HAP-1 (cell line): ENCODE measurements around the gene LEMD2.

Experiments used
- DNase-seq, 2 experiments: peaks; one replicate each; pipeline ENCODE4 v3.0.0-alpha.2; 2016 to 2020; ENCODE audit warnings: low spot score in 2 of 2
- H3K27me3 ChIP-seq: fragments of 250-450 bp; sonication (Bioruptor Pico); 2 replicates; pipeline ENCODE4 v1.5.1; 2020; ENCODE audit warnings: low read depth, mild to moderate bottlenecking, moderate library complexity
- H3K36me3 ChIP-seq: fragments of 250-450 bp; sonication (Bioruptor Pico); replicated peaks from 2 replicates; pipeline ENCODE4 v1.5.1; 2020; ENCODE audit warnings: mild to moderate bottlenecking
- H3K4me1 ChIP-seq: fragments of 250-450 bp; sonication (Bioruptor Pico); 2 replicates; pipeline ENCODE4 v1.5.1; 2020; ENCODE audit warnings: mild to moderate bottlenecking
- H3K4me3 ChIP-seq: fragments of 250-450 bp; sonication (Bioruptor Pico); 2 replicates; pipeline ENCODE4 v1.5.1; 2020; ENCODE audit warnings: mild to moderate bottlenecking, moderate library complexity
- H3K9me3 ChIP-seq: fragments of 250-450 bp; sonication (Bioruptor Pico); 2 replicates; pipeline ENCODE4 v1.5.1; 2020; ENCODE audit warnings: mild to moderate bottlenecking, moderate library complexity
- in situ Hi-C: fragments of 300-500 bp; cut with MboI; formaldehyde crosslinking; loops from 3 replicates; pipeline ENCODE4 v1.14.3; 2020; ENCODE audit warnings: low sequenced_read_pairs, inconsistent platforms, mixed read lengths

LEMD2 gene

GRCh38 chr6:33746036-33746600, 42.8 kb downstream of the LEMD2 start:
- Histone ChIP-seq H3K4me3 (no peak overlapping the region), H3K27me3 (no peaks in the 10 kb centered on the region; the same call in 1 of the 2 replicates), H3K36me3 (no peaks in the 10 kb centered on the region), H3K4me1 (no peaks in the 10 kb centered on the region), H3K9me3 (no peaks in the 10 kb centered on the region)
- in situ Hi-C loops, result no loop called here
- no peak for DNase-seq

GRCh38 chr6:33745548-33745947, 43.4 kb downstream of the LEMD2 start:
- in situ Hi-C loops, result no loop called here
- no peaks in the 10 kb centered on the region for H3K4me1 ChIP-seq
- H3K4me3 ChIP-seq, result no peak overlapping the region
- no peaks in the 10 kb centered on the region for H3K9me3 ChIP-seq
- DNase-seq, result no peak
- no peaks in the 10 kb centered on the region; the same call in 1 of the 2 replicates for H3K27me3 ChIP-seq
- no peaks in the 10 kb centered on the region for H3K36me3 ChIP-seq

- Histone ChIP-seq H3K36me3 (no peaks in the 10 kb centered on the region), H3K4me1 (no peaks in the 10 kb centered on the region), H3K4me3 (no peak overlapping the region), H3K27me3 (no peaks in the 10 kb centered on the region; the same call in 1 of the 2 replicates), H3K9me3 (no peaks in the 10 kb centered on the region)
- DNase-seq, result no peak
- in situ Hi-C loops, result no loop called here
These were observed 43.9 kb downstream of the LEMD2 start for GRCh38 chr6:33744895-33745546.

- no peaks in the 10 kb centered on the region for H3K36me3 ChIP-seq
- no peak overlapping the region for H3K4me3 ChIP-seq
- in situ Hi-C loops, result no loop called here
- no peaks in the 10 kb centered on the region for H3K9me3 ChIP-seq
- peak; percentile 82 to 89 for DNase-seq
- H3K4me1 ChIP-seq, result no peaks in the 10 kb centered on the region
- H3K27me3 ChIP-seq, result no peaks in the 10 kb centered on the region; the same call in 1 of the 2 replicates
These were observed 44.7 kb downstream of the LEMD2 start for GRCh38 chr6:33744001-33744848.

- in situ Hi-C loops, result no loop called here
- Histone ChIP-seq H3K4me3 (no peak overlapping the region), H3K9me3 (no peaks in the 10 kb centered on the region), H3K4me1 (no peaks in the 10 kb centered on the region), H3K27me3 (no peaks in the 10 kb centered on the region; the same call in 1 of the 2 replicates), H3K36me3 (no peaks in the 10 kb centered on the region)
- DNase-seq, result no peak
These were observed 46.1 kb downstream of the LEMD2 start for GRCh38 chr6:33742837-33743236.

GRCh38 chr6:33742092-33742491, 46.8 kb downstream of the LEMD2 start:
- in situ Hi-C loops, result no loop called here
- Histone ChIP-seq H3K27me3 (no peaks in the 10 kb centered on the region; the same call in 1 of the 2 replicates), H3K4me3 (no peak overlapping the region), H3K9me3 (no peaks in the 10 kb centered on the region), H3K36me3 (no peaks in the 10 kb centered on the region), H3K4me1 (no peaks in the 10 kb centered on the region)
- no peak for DNase-seq

GRCh38 chr6:33740794-33741193, 48.1 kb downstream of the LEMD2 start:
- Histone ChIP-seq H3K4me3 (no peak overlapping the region), H3K36me3 (no peaks in the 10 kb centered on the region), H3K4me1 (no peaks in the 10 kb centered on the region), H3K27me3 (no peaks in the 10 kb centered on the region; the same call in 1 of the 2 replicates), H3K9me3 (no peaks in the 10 kb centered on the region)
- no peak for DNase-seq
- in situ Hi-C loops, result no loop called here

GRCh38 chr6:33740204-33740608, 48.7 kb downstream of the LEMD2 start:
- in situ Hi-C loops, result no loop called here
- H3K27me3 ChIP-seq, result no peaks in the 10 kb centered on the region; the same call in 1 of the 2 replicates
- DNase-seq, result no peak

GRCh38 chr6:33739571-33739970, 49.4 kb downstream of the LEMD2 start:
- in situ Hi-C loops, result no loop called here
- Histone ChIP-seq H3K4me1 (no peaks in the 10 kb centered on the region), H3K9me3 (no peaks in the 10 kb centered on the region), H3K36me3 (no peaks in the 10 kb centered on the region), H3K27me3 (no peaks in the 10 kb centered on the region; the same call in 1 of the 2 replicates), H3K4me3 (no peak overlapping the region)
- no peak for DNase-seq

More at GRCh38 chr6:33740204-33740608, 48.7 kb downstream of the LEMD2 start:
- Histone ChIP-seq H3K9me3 (no peaks in the 10 kb centered on the region), H3K4me1 (no peaks in the 10 kb centered on the region), H3K4me3 (no peak overlapping the region), H3K36me3 (no peaks in the 10 kb centered on the region)

GRCh38 chr6:33738879-33739278, 50.1 kb downstream of the LEMD2 start:
- DNase-seq, result no peak
- Histone ChIP-seq H3K27me3 (no peaks in the 10 kb centered on the region; the same call in 1 of the 2 replicates), H3K4me1 (no peaks in the 10 kb centered on the region), H3K36me3 (no peaks in the 10 kb centered on the region), H3K9me3 (no peaks in the 10 kb centered on the region), H3K4me3 (no peak overlapping the region)
- in situ Hi-C loops, result no loop called here

- no peak overlapping the region for H3K4me3 ChIP-seq
- H3K36me3 ChIP-seq, result no peaks in the 10 kb centered on the region
- DNase-seq, result no peak
- in situ Hi-C loops, result no loop called here
- H3K27me3 ChIP-seq, result no peaks in the 10 kb centered on the region; the same call in 1 of the 2 replicates
- no peaks in the 10 kb centered on the region for H3K4me1 ChIP-seq
- no peaks in the 10 kb centered on the region for H3K9me3 ChIP-seq
These were observed 50.8 kb downstream of the LEMD2 start for GRCh38 chr6:33738153-33738552.

- no peaks in the 10 kb centered on the region for H3K4me1 ChIP-seq
- no peaks in the 10 kb centered on the region for H3K27me3 ChIP-seq
- no peaks in the 10 kb centered on the region for H3K9me3 ChIP-seq
- no peak overlapping the region for H3K4me3 ChIP-seq
- in situ Hi-C loops, result no loop called here
- DNase-seq, result no peak
- H3K36me3 ChIP-seq, result no peaks in the 10 kb centered on the region
These were observed 51.5 kb downstream of the LEMD2 start for GRCh38 chr6:33737267-33738026.

- no peak overlapping the region for H3K4me3 ChIP-seq
- in situ Hi-C loops, result no loop called here
- H3K4me1 ChIP-seq, result no peaks in the 10 kb centered on the region
- DNase-seq, result no peak
- no peaks in the 10 kb centered on the region for H3K9me3 ChIP-seq
- no peaks in the 10 kb centered on the region for H3K36me3 ChIP-seq
- no peaks in the 10 kb centered on the region for H3K27me3 ChIP-seq
These were observed 53.7 kb downstream of the LEMD2 start for GRCh38 chr6:33735216-33735615.
